Muscle layer of colon (tissue), 2 donors: ENCODE data around the gene CRKL.

Experiments used
- H3K27ac ChIP-seq: one replicate; pipeline ENCODE4 v1.7.0; 2013; ENCODE audit warnings: low read depth, mild to moderate bottlenecking, low read length, moderate library complexity
- H3K27me3 ChIP-seq, 2 donors: one replicate each; pipeline ENCODE4 v1.7.0; 2013; ENCODE audit warnings: low read length in 2 of 2, mild to moderate bottlenecking in 2 of 2; ENCODE audit not compliant: insufficient read depth in 2 of 2, control insufficient read depth in 1 of 2
- H3K36me3 ChIP-seq: one replicate; pipeline ENCODE4 v1.7.0; 2013; ENCODE audit warnings: mild to moderate bottlenecking, low read length; ENCODE audit not compliant: insufficient read depth
- H3K4me1 ChIP-seq: one replicate; pipeline ENCODE4 v1.7.0; 2013; ENCODE audit warnings: mild to moderate bottlenecking, low read length; ENCODE audit not compliant: insufficient read depth
- H3K4me3 ChIP-seq, 2 donors: one replicate each; pipeline ENCODE4 v1.7.0; 2013; ENCODE audit warnings: low read length in 2 of 2, low read depth in 1 of 2, mild to moderate bottlenecking in 1 of 2, moderate library complexity in 1 of 2
- H3K9ac ChIP-seq: one replicate; pipeline ENCODE4 v1.7.0; 2013; ENCODE audit warnings: low read length
- H3K9me3 ChIP-seq: one replicate; pipeline ENCODE4 v1.7.0; 2013; ENCODE audit warnings: mild to moderate bottlenecking, low read length
- donor health status: abdominal sarcoma.
- donor health status: Adenocarcinoma of cecum.

Gene CRKL

DNA sequence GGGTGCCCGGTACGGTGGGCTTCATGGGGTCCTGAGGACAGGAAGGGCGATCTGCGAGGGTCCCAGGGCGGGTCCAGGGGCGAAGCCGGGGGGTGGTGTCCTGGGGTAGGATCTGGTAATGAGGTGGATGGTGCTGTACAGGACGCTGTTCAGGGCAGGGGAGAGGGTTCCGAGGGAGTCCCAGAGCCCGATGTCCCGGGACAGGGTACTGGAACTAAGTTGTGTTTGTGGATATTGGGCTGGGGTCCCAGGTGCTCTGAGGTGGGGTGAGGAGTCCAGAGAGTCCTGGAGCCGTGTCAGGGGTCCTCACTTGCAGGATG is 65.3 kb downstream of the CRKL start:
- H3K4me3 ChIP-seq, result peak overlapping the region; percentile 79 to 89
- peaks cover 26% of the 10 kb centered on the region for H3K36me3 ChIP-seq
- H3K9ac ChIP-seq, result peak overlapping the region; percentile 82
- peak overlapping the region; percentile 96 for H3K27ac ChIP-seq
- no peaks in the 10 kb centered on the region for H3K9me3 ChIP-seq
- H3K4me1 ChIP-seq, result peaks cover 30% of the 10 kb centered on the region
- no peaks in the 10 kb centered on the region for H3K27me3 ChIP-seq

DNA sequence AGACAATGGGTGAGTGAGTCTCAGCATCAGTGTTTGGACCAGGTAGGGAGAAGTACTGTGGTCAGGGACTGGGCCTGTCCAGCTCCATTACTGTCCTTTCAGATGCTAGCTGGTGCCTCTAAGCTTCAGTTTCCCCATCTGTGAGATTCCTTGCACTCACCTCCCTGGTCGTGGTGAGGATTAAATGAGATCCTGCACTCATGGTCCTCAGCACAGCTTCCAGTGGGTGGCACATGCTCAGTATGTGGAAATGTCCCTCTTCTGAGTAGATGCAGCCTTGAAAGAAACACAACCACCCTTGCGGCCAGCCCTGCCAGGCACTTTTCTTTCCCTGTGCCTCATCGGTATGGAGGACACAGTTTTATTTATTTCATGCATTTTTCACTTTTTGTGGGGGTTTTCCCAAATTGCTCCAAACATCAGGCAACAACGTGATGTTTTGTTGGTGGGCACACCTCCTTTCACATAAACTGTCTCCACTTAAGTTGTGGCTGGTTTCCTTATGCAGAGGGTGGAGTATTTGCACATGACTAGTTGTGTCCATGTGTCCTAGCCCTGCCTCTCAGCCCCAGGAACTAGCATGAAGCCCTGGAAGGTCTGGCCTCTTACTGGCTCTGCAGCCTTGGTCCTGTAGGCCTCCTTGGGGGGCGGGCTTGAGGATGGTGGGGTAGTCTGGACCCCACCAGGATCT is 66.0 kb downstream of the CRKL start:
- H3K9me3 ChIP-seq, result no peaks in the 10 kb centered on the region
- H3K9ac ChIP-seq, result peak overlapping the region; percentile 82
- H3K27ac ChIP-seq, result peak overlapping the region; percentile 96

DNA sequence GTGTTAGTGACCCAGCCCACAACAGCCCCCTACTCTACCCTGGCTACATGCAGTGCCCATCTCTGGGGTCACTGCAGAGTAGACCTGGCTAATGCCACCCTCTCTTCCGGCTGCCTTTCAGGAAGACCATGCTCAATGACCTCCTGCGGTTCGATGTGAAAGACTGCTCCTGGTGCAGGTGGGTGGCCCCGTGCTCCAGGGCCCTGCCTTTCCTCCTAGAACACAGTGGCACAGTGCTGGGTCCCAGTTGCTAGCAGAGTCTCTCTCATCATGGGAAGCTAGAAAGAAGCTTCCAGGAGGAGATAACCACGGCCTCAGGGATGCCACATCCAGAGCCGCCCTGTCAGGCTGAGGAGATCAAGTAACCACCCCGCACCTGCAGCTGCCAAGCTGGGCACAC is 68.5 kb downstream of the CRKL start:
- no peak overlapping the region for H3K9ac ChIP-seq
- no peak overlapping the region for H3K4me3 ChIP-seq
- H3K36me3 ChIP-seq, result peaks cover 41% of the 10 kb centered on the region

More for the DNA sequence above, 66.0 kb downstream of the CRKL start:
- Histone ChIP-seq H3K4me1 (peaks cover 30% of the 10 kb centered on the region), H3K4me3 (peak overlapping the region in 1 of 2 donors; percentile 89), H3K27me3 (no peaks in the 10 kb centered on the region), H3K36me3 (peaks cover 33% of the 10 kb centered on the region)

DNA sequence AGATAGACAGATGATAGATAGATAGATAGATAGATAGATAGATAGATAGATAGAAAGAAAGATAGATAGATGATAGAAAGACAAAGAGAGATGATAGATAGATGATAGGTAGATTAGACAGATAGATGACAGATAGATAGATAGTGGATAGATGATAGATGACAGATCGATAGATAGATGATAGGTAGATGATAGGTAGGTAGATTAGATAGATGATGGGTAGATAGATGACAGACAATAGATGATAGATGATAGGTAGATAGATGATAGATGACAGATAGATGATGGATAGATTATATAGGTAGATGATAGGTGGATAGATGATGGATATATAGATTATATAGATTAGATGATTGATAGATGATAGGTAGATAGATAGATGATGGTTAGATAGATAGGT is 69.2 kb downstream of the CRKL start:
- Histone ChIP-seq H3K4me3 (no peak overlapping the region), H3K27ac (no peak overlapping the region), H3K9ac (no peak overlapping the region), H3K36me3 (peaks cover 48% of the 10 kb centered on the region), H3K9me3 (no peaks in the 10 kb centered on the region), H3K27me3 (no peaks in the 10 kb centered on the region), H3K4me1 (peaks cover 11% of the 10 kb centered on the region)

More for the DNA sequence above, 68.5 kb downstream of the CRKL start:
- no peaks in the 10 kb centered on the region for H3K9me3 ChIP-seq
- no peaks in the 10 kb centered on the region for H3K27me3 ChIP-seq
- no peak overlapping the region for H3K27ac ChIP-seq
- H3K4me1 ChIP-seq, result peaks cover 17% of the 10 kb centered on the region

DNA sequence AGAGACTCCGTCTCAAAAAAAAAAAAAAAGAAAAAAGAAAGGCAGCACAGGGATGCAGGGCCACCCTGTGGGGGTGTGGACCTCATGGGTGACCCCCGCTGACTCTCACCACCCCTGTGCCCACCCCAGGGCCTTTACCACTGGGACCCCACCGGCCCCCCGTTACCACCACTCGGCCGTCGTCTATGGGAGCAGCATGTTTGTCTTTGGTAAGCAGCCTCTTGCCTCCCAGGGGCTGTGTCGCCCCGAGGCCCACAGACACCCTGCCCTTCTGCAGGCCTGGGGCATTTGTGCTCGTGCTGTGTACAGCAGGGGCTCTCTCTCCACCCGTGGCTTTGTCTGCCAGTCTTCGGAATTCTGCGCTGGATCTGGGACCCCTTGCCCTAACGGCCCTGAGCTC is 70.2 kb downstream of the CRKL start:
- Histone ChIP-seq H3K27me3 (no peaks in the 10 kb centered on the region), H3K4me1 (peaks cover 9% of the 10 kb centered on the region), H3K36me3 (peaks cover 58% of the 10 kb centered on the region), H3K9me3 (no peaks in the 10 kb centered on the region), H3K9ac (no peak overlapping the region), H3K4me3 (no peak overlapping the region), H3K27ac (no peak overlapping the region)

DNA sequence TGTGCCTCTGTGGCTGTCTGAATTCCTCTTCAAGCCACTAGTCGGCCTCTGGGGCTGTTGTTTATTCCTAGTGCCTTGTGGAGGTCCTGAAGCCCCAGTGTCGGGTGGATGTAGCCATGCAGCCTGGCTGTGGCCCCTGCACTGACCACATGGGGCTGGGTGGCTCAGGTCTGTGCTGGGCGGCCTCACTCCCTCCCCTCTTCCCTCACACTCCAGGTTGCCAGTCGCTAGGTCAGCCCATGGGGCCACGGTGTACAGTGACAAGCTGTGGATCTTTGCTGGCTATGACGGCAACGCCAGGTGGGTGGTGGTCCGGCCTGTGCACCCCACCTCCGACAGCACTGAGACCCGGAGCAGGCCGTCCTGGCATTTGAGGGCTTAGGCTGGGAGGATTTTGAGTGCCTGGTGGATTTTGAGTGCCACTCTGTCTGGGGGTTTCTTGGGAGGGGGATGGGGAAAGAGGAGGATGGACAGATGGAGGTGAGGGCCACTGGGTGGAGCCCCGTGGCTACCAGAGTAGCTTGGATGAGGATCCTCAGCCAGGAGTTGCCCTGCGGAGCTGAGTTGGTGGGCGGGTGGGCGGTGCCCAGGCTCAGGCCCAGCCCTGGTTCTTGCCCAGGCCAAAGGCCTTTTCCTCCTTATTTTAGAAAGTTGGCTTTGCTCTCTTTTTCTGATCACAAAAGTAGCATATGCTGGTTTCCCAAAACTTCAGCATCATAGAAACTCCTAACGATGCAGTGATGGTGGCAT is 71.5 kb downstream of the CRKL start:
- Histone ChIP-seq H3K4me1 (no peaks in the 10 kb centered on the region), H3K27ac (no peak overlapping the region), H3K36me3 (peaks cover 64% of the 10 kb centered on the region), H3K4me3 (no peak overlapping the region), H3K9ac (no peak overlapping the region), H3K9me3 (no peaks in the 10 kb centered on the region), H3K27me3 (no peaks in the 10 kb centered on the region)

DNA sequence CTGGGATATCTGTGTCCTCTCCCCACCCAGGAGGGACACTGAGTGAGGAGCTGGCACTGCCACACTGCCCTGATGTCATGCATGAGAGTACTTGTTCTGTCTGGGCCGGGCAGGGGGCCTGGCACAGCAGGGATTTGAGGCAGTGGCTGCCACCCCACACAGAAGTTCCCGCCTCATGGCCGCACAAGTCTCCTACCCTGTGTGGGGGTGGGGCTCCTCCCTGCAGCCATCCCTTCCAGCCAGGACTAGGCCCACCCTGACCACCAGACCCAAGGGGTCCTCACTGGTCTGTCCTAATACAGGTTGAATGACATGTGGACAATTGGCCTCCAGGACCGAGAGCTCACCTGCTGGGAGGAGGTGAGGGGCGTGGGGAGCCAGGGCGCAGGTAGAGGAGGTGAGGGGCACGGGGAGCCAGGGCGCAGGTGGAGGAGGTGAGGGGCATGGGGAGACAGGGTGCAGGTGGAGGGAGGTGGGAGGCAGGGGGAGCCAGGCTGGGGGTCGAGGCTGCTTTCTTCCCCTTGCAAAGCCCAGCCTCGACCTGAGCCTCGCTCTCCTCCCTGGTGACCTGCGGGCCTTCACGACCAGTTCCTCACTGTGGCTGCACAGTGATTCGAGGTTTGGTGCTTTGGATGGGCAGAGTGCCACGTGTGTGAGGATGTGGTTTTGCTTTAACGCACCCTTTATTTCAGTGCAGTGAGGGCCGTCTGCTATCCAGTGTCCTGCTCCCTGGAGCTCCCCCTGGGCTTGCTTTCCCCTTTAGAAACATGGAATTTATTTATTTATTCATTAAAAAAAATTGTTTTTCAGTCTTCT is 72.3 kb downstream of the CRKL start:
- H3K27ac ChIP-seq, result no peak overlapping the region
- no peaks in the 10 kb centered on the region for H3K27me3 ChIP-seq
- H3K4me1 ChIP-seq, result no peaks in the 10 kb centered on the region
- no peaks in the 10 kb centered on the region for H3K9me3 ChIP-seq
- no peak overlapping the region for H3K4me3 ChIP-seq
- peaks cover 63% of the 10 kb centered on the region for H3K36me3 ChIP-seq
- no peak overlapping the region for H3K9ac ChIP-seq

DNA sequence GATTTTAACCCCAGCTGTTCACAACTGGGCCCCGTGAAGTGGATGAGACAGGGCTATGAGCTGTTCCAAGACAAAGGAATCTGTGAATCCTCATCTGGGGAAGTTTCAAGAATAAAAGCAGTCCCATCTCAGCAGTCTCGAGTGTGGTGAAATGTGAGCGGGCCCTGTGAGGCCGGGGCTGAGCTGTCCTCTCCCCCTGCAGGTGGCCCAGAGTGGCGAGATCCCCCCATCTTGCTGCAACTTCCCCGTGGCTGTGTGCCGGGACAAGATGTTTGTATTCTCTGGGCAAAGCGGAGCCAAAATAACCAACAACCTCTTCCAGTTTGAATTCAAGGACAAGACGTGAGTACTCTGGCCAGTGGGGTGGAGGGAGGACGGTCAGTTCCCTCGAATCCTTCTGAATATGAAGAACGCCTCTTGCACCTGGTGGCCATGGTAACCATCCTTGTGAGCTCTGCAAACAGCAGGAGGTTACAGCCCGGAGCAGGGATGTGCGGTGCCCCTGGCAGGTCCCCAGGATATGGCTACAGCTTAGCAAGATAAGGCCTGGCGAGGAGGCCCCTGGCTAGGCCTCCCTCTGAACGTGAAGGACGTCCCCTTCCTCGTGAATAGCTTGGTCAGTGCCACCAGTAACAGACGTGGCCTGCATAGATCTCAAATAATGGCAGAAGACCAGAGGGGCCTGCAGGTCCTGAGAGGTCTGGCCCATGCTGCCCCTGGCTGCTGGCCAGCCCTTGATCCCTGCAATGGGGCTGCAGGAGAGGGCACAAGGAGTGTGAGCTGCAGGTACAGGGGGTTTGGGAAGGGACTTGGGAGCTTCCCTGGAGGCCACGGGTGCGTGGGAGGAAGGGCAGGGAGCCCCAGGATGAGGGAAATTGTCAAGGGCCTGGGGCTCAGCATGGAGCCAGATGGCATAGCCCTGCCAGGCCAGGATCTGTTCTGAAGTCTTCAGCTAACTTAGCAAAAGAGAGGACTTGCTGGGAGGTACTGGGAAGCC is 73.3 kb downstream of the CRKL start:
- no peak overlapping the region for H3K27ac ChIP-seq
- H3K4me1 ChIP-seq, result no peaks in the 10 kb centered on the region
- no peaks in the 10 kb centered on the region for H3K27me3 ChIP-seq
- no peak overlapping the region for H3K9ac ChIP-seq
- no peaks in the 10 kb centered on the region for H3K9me3 ChIP-seq
- H3K4me3 ChIP-seq, result no peak overlapping the region
- H3K36me3 ChIP-seq, result peaks cover 61% of the 10 kb centered on the region

DNA sequence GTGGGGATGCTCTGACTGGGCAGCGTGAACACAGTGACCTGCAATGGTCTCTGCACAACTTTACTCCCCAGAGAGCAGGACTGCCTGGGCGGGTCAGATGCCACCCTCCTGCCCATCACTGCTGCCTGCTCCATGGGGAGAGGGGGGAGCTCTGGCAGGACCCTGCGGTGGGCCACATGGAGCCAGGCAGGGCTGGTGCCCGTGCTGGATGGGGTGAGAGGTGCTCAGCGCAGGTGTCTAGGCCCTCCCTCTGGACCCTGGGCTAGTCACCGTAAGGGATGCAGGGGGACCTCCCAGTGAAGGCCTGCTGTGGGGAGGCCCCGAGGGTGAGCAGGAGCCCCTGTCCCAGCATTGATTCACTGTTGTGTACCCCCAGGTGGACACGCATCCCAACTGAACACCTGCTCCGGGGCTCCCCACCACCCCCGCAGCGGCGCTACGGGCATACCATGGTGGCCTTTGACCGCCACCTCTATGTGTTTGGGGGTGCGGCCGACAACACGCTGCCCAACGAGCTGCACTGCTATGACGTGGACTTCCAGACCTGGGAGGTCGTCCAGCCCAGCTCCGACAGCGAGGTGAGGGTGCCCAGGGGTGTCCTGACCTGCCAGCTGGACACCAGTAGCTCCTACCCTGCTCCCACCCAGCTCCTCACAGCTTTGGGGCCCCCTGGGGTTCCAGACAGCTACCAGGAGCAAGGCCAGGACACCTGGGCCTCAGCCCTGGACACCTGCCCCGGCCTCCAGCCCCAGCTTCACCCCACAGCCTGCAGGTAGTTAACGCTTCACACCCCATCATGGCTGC is 74.2 kb downstream of the CRKL start:
- H3K9ac ChIP-seq, result no peak overlapping the region
- H3K27me3 ChIP-seq, result no peaks in the 10 kb centered on the region
- no peaks in the 10 kb centered on the region for H3K4me1 ChIP-seq
- no peak overlapping the region for H3K4me3 ChIP-seq
- peaks cover 60% of the 10 kb centered on the region for H3K36me3 ChIP-seq
- no peak overlapping the region for H3K27ac ChIP-seq
- H3K9me3 ChIP-seq, result no peaks in the 10 kb centered on the region

DNA sequence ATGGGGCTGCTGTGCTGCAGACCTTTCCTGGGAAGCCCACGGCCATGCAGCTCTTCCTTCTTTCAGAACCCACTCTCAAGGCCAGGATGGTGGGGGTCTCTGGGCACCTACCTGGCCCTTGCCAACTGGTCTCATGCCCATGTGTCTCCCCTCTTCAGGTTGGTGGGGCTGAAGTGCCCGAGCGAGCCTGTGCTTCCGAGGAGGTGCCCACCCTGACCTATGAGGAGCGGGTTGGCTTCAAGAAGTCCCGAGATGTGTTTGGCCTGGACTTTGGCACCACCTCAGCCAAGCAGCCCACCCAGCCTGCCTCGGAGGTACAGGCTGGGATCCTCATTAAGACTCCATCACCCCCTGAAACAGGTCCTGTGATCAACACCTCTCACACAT is 74.8 kb downstream of the CRKL start:
- no peaks in the 10 kb centered on the region for H3K27me3 ChIP-seq
- no peak overlapping the region for H3K9ac ChIP-seq
- no peak overlapping the region for H3K4me3 ChIP-seq
- no peaks in the 10 kb centered on the region for H3K4me1 ChIP-seq
- no peak overlapping the region for H3K27ac ChIP-seq
- H3K36me3 ChIP-seq, result peaks cover 60% of the 10 kb centered on the region
- no peaks in the 10 kb centered on the region for H3K9me3 ChIP-seq
